GM23338 (cell line): ENCODE results near the gene NOS2. TPM values are rescaled to one million over a fixed set of nuclear protein-coding genes. Genes with fewer than 3 reads are reported as not detected.

Experiments
- ATAC-seq: fragments of 200-7000 bp; cut with Tn5 transposase; 3 replicates; pipeline ENCODE4 v1.9.1; 2020
- DNase-seq: peaks from one replicate; pipeline ENCODE4 v3.0.0-alpha.2; 2015; ENCODE audit warnings: low spot score
- H2AFZ ChIP-seq: fragments of 200-600 bp; sonication (generic); 2 replicates; pipeline ENCODE4 v1.8.0; 2016; ENCODE audit warnings: antibody characterized with exemption, mild to moderate bottlenecking, moderate library complexity
- H3F3A ChIP-seq: fragments of 200-600 bp; sonication (generic); replicated peaks from 2 replicates; pipeline ENCODE4 v1.8.0; 2017; ENCODE audit warnings: antibody characterized with exemption, mixed run types, low read depth
- H3K27ac ChIP-seq: fragments of 200-600 bp; sonication (generic); 2 replicates; pipeline ENCODE4 v1.6.1; 2016; ENCODE audit warnings: low read depth
- H3K27me3 ChIP-seq: fragments of 200-600 bp; sonication (generic); 2 replicates; pipeline ENCODE4 v1.8.0; 2016; ENCODE audit warnings: mild to moderate bottlenecking, mixed run types, moderate library complexity; ENCODE audit not compliant: insufficient read depth
- H3K36me3 ChIP-seq: fragments of 200-600 bp; sonication (generic); 2 replicates; pipeline ENCODE4 v1.8.0; 2016; ENCODE audit warnings: mild to moderate bottlenecking; ENCODE audit not compliant: insufficient read depth
- H3K4me1 ChIP-seq: fragments of 200-600 bp; sonication (generic); 2 replicates; pipeline ENCODE4 v1.8.0; 2016; ENCODE audit warnings: mild to moderate bottlenecking, moderate library complexity; ENCODE audit not compliant: insufficient read depth
- H3K4me2 ChIP-seq: fragments of 200-600 bp; sonication (generic); 2 replicates; pipeline ENCODE4 v1.7.1; 2017; ENCODE audit warnings: mixed run types
- H3K4me3 ChIP-seq: fragments of 200-600 bp; sonication (generic); 2 replicates; pipeline ENCODE4 v1.6.1; 2016; ENCODE audit warnings: mixed run types
- H3K79me2 ChIP-seq: fragments of 200-600 bp; sonication (generic); replicated peaks from 2 replicates; pipeline ENCODE4 v1.8.0; 2017; ENCODE audit warnings: mild to moderate bottlenecking; ENCODE audit not compliant: insufficient read depth
- H3K9me2 ChIP-seq: fragments of 200-600 bp; sonication (generic); 2 replicates; pipeline ENCODE4 v1.8.0; 2017; ENCODE audit not compliant: insufficient read depth
- H4K20me1 ChIP-seq: fragments of 200-600 bp; sonication (generic); replicated peaks from 2 replicates; pipeline ENCODE4 v1.8.0; 2017; ENCODE audit warnings: mild to moderate bottlenecking; ENCODE audit not compliant: insufficient read depth
- H3K27ac Mint-ChIP-seq: 2 replicates; pipeline ENCODE4 v1.8.0; 2020; ENCODE audit warnings: inconsistent platforms, mild to moderate bottlenecking, moderate library complexity, mixed read lengths
- H3K27me3 Mint-ChIP-seq: 3 replicates; pipeline ENCODE4 v1.8.0; 2022; ENCODE audit warnings: low read depth, mild to moderate bottlenecking, moderate library complexity, mixed read lengths, inconsistent platforms; ENCODE audit not compliant: insufficient read depth, poor library complexity
- H3K36me3 Mint-ChIP-seq: 3 replicates; pipeline ENCODE4 v1.8.0; 2021; ENCODE audit warnings: low read depth, mild to moderate bottlenecking, inconsistent platforms, moderate library complexity, mixed read lengths
- H3K4me1 Mint-ChIP-seq: 3 replicates; pipeline ENCODE4 v1.8.0; 2020; ENCODE audit warnings: mild to moderate bottlenecking, inconsistent platforms, mixed read lengths
- H3K4me3 Mint-ChIP-seq: 3 replicates; pipeline ENCODE4 v1.8.0; 2021; ENCODE audit warnings: moderate library complexity, mild to moderate bottlenecking, inconsistent platforms, mixed read lengths
- H3K9me3 Mint-ChIP-seq: 3 replicates; pipeline ENCODE4 v1.8.0; 2020; ENCODE audit warnings: moderate library complexity, mild to moderate bottlenecking, inconsistent platforms, mixed read lengths
- CREB1 ChIP-seq: fragments of 250-450 bp; sonication (Bioruptor Pico); IDR thresholded peaks from 2 replicates; pipeline ENCODE4 v1.5.0; 2020; ENCODE audit warnings: low read depth, mild to moderate bottlenecking, moderate library complexity
- ETS1 ChIP-seq: IDR thresholded peaks from 2 replicates; pipeline ENCODE4 v1.6.1; 2016; ENCODE audit warnings: antibody characterized with exemption
- EZH2phosphoT487 ChIP-seq: fragments of 200-600 bp; sonication (generic); IDR thresholded peaks from one replicate; pipeline ENCODE4 v1.8.1; 2018; ENCODE audit warnings: antibody characterized with exemption; ENCODE audit not compliant: unreplicated experiment
- NANOG ChIP-seq: IDR thresholded peaks from 2 replicates; pipeline ENCODE4 v1.6.1; 2016; ENCODE audit warnings: antibody characterized with exemption, borderline replicate concordance
- POLR2AphosphoS5 ChIP-seq: IDR thresholded peaks from 2 replicates; pipeline ENCODE4 v1.6.1; 2016; ENCODE audit warnings: antibody characterized with exemption, low read depth
- REST ChIP-seq: IDR thresholded peaks from one replicate; pipeline ENCODE4 v1.6.1; 2018; ENCODE audit warnings: antibody characterized with exemption; ENCODE audit not compliant: unreplicated experiment
- ZNF462 ChIP-seq: fragments of 250-450 bp; sonication (Bioruptor Pico); IDR thresholded peaks from 2 replicates; pipeline ENCODE4 v1.5.0; 2020; ENCODE audit warnings: mild to moderate bottlenecking, moderate library complexity
- polyA plus RNA-seq: library from polyadenylated mRNA; unstranded; fragments of >200 nt; fragmentation: Nextera tagmentation; extraction: Ambion mirVana; gene quantifications from 2 replicates; pipeline ENCODE4 v1.2.1, GENCODE V29; 2016
- total RNA-seq: library from RNA; depleted of rRNA; stranded (reverse); fragments of >200 nt; shearing (Covaris generic); gene quantifications from 2 replicates; pipeline ENCODE4 v1.2.3, GENCODE V29; 2014

NOS2 gene
- total and polyA plus RNA-seq, 2 experiments from 2014 or later = 0.44 to 2.7 TPM

GRCh38 chr17:27802962-27803680 is 2.8 kb upstream of the NOS2 start:
- ATAC-seq (no peak), DNase-seq (no peak)
- Histone ChIP-seq H3K4me2 (no peak overlapping the region), H3K27ac (no peak overlapping the region), H3K9me2 (no peaks in the 10 kb centered on the region), H3K36me3 (no peaks in the 10 kb centered on the region), H3K79me2 (no peaks in the 10 kb centered on the region), H4K20me1 (no peaks in the 10 kb centered on the region), H3F3A (no peaks in the 10 kb centered on the region), H3K4me1 (no peaks in the 10 kb centered on the region; the same call in 1 of the 2 replicates), H3K4me3 (no peak overlapping the region), H2AFZ (no peak overlapping the region), H3K27me3 (no peaks in the 10 kb centered on the region)
- no peak overlapping the region for H3K27ac Mint-ChIP-seq
- no peak overlapping the region for H3K4me3 Mint-ChIP-seq
- peaks cover 21% of the 10 kb centered on the region for H3K4me1 Mint-ChIP-seq
- peaks cover 9% of the 10 kb centered on the region for H3K27me3 Mint-ChIP-seq
- no peaks in the 10 kb centered on the region for H3K9me3 Mint-ChIP-seq
- no peak for TF ChIP-seq EZH2phosphoT487
- TF ChIP-seq REST = no peak
- TF ChIP-seq NANOG = no peak
- TF ChIP-seq ZNF462 (CRISPR knock-in tag) = no peak
- no peak for TF ChIP-seq ETS1
- TF ChIP-seq POLR2AphosphoS5 = no peak
- no peak for TF ChIP-seq CREB1 (CRISPR knock-in tag)
- no peaks in the 10 kb centered on the region for H3K36me3 Mint-ChIP-seq
